HL-60 (cell line): Measurements from ENCODE around the gene GABRB3.

Experiments used
- DNase-seq, 2 experiments: peaks; one replicate each; pipeline ENCODE4 v3.0.0-alpha.2; 2010 to 2020; ENCODE audit warnings: low read depth in 1 of 2, low spot score in 1 of 2
- H3K27ac ChIP-seq: fragments of 250-450 bp; sonication (Bioruptor Pico); replicated peaks from 2 replicates; pipeline ENCODE4 v1.5.1; 2020; ENCODE audit warnings: mild to moderate bottlenecking, moderate library complexity
- H3K27me3 ChIP-seq: fragments of 250-450 bp; sonication (Bioruptor Pico); 2 replicates; pipeline ENCODE4 v1.5.1; 2021; ENCODE audit warnings: mild to moderate bottlenecking, moderate library complexity; ENCODE audit not compliant: insufficient read depth, poor library complexity, severe bottlenecking
- H3K4me3 ChIP-seq: replicated peaks from 2 replicates; pipeline ENCODE4 v1.5.1; 2011; ENCODE audit warnings: mild to moderate bottlenecking, control low read depth, low read length; ENCODE audit not compliant: insufficient read depth
- CTCF ChIP-seq: IDR thresholded peaks from one replicate; pipeline ENCODE4 v1.5.1; 2011; ENCODE audit warnings: low read length, control low read depth, inconsistent platforms; ENCODE audit not compliant: insufficient read depth
- GABPA ChIP-seq: IDR thresholded peaks from 2 replicates; pipeline ENCODE4 v1.6.1; 2012; ENCODE audit warnings: low read depth
- POLR2AphosphoS5 ChIP-seq: IDR thresholded peaks from 2 replicates; pipeline ENCODE4 v1.6.1; 2012; ENCODE audit warnings: low read depth
- SPI1 ChIP-seq: IDR thresholded peaks from 2 replicates; pipeline ENCODE4 v1.6.1; 2012; ENCODE audit warnings: low read depth, mild to moderate bottlenecking, borderline replicate concordance
- TF ChIP-seq, protein P1 (sequence below): IDR thresholded peaks from 2 replicates; pipeline ENCODE4 v1.6.1; 2012; ENCODE audit warnings: low read depth; ENCODE audit not compliant: insufficient replicate concordance

The GABRB3 gene

DNA sequence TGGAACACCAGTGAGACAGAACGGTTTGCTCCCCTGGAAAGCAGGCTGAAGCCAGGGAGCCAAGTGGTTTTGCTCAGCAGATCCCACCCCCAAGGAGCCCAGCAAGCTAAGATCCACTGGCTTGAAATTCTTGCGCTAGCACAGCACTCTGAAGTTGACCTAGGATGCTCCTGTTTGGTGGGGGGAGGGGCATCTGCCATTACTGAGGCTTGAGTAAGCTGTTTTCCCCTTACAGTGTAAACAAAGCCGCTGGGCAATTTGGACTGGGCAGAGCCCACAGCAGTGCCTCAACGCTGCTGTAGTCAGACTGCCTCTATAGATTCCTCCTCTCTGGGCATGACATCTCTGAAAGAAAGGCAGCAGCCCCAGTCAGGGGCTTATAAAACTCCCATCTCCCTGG is 241.4 kb downstream of the GABRB3 start:
- TF ChIP-seq POLR2AphosphoS5, result no peak
- no peak for TF ChIP-seq GABPA
- TF ChIP-seq, protein P1, sequence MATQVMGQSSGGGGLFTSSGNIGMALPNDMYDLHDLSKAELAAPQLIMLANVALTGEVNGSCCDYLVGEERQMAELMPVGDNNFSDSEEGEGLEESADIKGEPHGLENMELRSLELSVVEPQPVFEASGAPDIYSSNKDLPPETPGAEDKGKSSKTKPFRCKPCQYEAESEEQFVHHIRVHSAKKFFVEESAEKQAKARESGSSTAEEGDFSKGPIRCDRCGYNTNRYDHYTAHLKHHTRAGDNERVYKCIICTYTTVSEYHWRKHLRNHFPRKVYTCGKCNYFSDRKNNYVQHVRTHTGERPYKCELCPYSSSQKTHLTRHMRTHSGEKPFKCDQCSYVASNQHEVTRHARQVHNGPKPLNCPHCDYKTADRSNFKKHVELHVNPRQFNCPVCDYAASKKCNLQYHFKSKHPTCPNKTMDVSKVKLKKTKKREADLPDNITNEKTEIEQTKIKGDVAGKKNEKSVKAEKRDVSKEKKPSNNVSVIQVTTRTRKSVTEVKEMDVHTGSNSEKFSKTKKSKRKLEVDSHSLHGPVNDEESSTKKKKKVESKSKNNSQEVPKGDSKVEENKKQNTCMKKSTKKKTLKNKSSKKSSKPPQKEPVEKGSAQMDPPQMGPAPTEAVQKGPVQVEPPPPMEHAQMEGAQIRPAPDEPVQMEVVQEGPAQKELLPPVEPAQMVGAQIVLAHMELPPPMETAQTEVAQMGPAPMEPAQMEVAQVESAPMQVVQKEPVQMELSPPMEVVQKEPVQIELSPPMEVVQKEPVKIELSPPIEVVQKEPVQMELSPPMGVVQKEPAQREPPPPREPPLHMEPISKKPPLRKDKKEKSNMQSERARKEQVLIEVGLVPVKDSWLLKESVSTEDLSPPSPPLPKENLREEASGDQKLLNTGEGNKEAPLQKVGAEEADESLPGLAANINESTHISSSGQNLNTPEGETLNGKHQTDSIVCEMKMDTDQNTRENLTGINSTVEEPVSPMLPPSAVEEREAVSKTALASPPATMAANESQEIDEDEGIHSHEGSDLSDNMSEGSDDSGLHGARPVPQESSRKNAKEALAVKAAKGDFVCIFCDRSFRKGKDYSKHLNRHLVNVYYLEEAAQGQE, result no peak
- no peak for TF ChIP-seq CTCF
- no peak for TF ChIP-seq SPI1

DNA sequence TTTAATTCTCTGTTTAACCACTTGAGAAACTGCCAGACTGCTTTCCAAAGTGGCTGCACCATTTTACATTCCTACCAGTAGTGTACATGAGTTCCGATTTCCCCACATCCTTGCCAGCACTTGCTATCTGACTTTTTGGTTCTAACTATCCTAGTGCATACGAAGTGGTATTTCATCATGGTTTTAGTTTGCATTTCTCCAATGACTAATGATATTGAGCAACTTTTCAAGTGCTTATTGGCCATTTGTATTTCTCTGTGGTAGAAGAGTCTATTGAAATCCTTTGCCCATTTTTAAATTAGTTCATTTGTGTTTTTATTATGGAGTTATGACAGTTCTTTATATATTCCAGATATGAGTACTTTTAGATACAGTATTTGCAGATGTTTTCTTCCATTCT is 247.8 kb downstream of the GABRB3 start:
- no peak overlapping the region for H3K4me3 ChIP-seq
- DNase-seq, result no peak
- no peaks in the 10 kb centered on the region for H3K27me3 ChIP-seq
- TF ChIP-seq GABPA (no peak), CTCF (no peak)
- no peak overlapping the region for H3K27ac ChIP-seq

More for the DNA sequence above, 241.4 kb downstream of the GABRB3 start:
- H3K4me3 ChIP-seq, result no peak overlapping the region
- no peak for DNase-seq
- no peaks in the 10 kb centered on the region for H3K27me3 ChIP-seq
- H3K27ac ChIP-seq, result no peak overlapping the region

GRCh38 chr15:26521691-26522198 is 251.1 kb downstream of the GABRB3 start:
- H3K27ac ChIP-seq, result no peak overlapping the region
- TF ChIP-seq, protein P1, result no peak
- TF ChIP-seq SPI1 (no peak), POLR2AphosphoS5 (no peak), GABPA (no peak), CTCF (no peak)
- H3K27me3 ChIP-seq, result no peaks in the 10 kb centered on the region
- H3K4me3 ChIP-seq, result no peak overlapping the region
- DNase-seq, result no peak

- H3K27ac ChIP-seq, result no peak overlapping the region
- H3K4me3 ChIP-seq, result no peak overlapping the region
- DNase-seq, result no peak
- no peaks in the 10 kb centered on the region for H3K27me3 ChIP-seq
- TF ChIP-seq GABPA, result no peak
- no peak for TF ChIP-seq POLR2AphosphoS5
- TF ChIP-seq, protein P1, result no peak
- TF ChIP-seq SPI1, result no peak
- no peak for TF ChIP-seq CTCF
These were observed 251.7 kb downstream of the GABRB3 start for GRCh38 chr15:26521130-26521529.
